Brain microvascular endothelial cell (primary cell): ENCODE data around the gene SLC17A3.

Experiments used
- DNase-seq: peaks from one replicate; pipeline ENCODE4 v3.0.0-alpha.2; 2020
- H3K27ac ChIP-seq: fragments of 250-450 bp; sonication (Bioruptor Pico); 2 replicates; pipeline ENCODE4 v1.5.1; 2020; ENCODE audit warnings: mild to moderate bottlenecking, moderate library complexity
- H3K27me3 ChIP-seq: fragments of 250-450 bp; sonication (Bioruptor Pico); replicated peaks from 2 replicates; pipeline ENCODE4 v1.5.1; 2020; ENCODE audit warnings: mild to moderate bottlenecking
- H3K36me3 ChIP-seq: fragments of 250-450 bp; sonication (Bioruptor Pico); replicated peaks from 2 replicates; pipeline ENCODE4 v1.5.1; 2020; ENCODE audit warnings: mild to moderate bottlenecking
- H3K4me3 ChIP-seq: 2 replicates; pipeline ENCODE4 v1.5.1; 2011; ENCODE audit warnings: low read depth, mild to moderate bottlenecking, control low read depth, low read length, moderate library complexity
- CTCF ChIP-seq: IDR thresholded peaks from 2 replicates; pipeline ENCODE4 v1.5.1; 2011; ENCODE audit warnings: low read depth, mild to moderate bottlenecking, moderate library complexity, low read length, control low read depth, inconsistent platforms; ENCODE audit errors: missing control alignments
- in situ Hi-C: cut with HindIII; loops from 2 replicates; pipeline ENCODE4 v1.10.0; 2017; ENCODE audit warnings: low sequenced_read_pairs, low pct_ligation_motif_present

SLC17A3 gene

DNA sequence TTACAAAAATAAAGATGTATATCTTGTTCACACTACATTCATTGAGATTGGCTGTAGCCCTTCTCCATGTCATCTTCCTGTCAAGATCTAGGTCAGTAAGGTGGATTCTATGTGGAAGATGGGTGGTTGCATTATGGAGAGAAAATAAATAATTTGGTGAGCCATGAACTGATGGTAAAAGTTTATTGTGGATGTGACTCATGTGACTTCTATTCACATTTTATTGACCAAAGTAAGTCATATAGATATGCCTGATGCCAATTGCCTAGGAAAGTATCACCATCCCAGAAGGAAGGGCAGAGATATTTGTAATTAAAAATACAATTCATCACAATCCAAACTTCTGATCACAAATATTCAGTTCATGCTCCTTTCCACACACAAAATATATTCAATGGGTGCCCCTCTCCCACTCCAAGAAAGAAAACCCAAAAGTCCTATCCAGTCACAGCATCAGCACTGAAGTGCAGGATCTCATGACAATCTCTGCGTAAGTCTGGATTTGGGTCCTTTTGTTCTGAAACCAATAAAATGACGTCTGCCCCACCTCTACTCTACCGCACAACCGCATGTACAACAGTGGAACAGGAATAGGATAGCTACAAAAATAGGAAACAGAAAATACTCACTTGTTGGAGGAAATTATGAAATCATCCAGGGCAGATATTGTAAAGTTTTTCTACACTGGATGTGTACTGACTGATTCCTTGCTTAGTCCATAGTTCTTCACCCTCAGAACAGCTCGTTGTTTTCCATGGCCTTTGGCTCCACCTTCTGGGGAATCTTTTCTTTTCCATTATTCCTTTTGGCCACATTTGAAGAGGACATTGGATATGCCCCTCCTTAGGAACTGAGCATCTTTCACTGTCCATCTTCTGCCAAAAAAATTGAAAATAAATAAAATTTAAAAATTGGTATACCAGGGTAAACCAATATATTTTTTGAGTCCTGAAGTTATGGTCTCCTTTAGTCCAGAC, 16.1 kb upstream of the SLC17A3 start:
- no peaks in the 10 kb centered on the region for H3K27me3 ChIP-seq
- peak; percentile 51 for TF ChIP-seq CTCF
- no peak overlapping the region for H3K4me3 ChIP-seq
- DNase-seq: peak; percentile 32
- H3K36me3 ChIP-seq: no peaks in the 10 kb centered on the region
- no peak overlapping the region for H3K27ac ChIP-seq
- in situ Hi-C loops: no loop called here

GRCh38 chr6:25888626-25889025, 14.6 kb upstream of the SLC17A3 start:
- in situ Hi-C loops: no loop called here
- DNase-seq: no peak
- no peak overlapping the region for H3K4me3 ChIP-seq
- no peaks in the 10 kb centered on the region for H3K36me3 ChIP-seq
- no peak for TF ChIP-seq CTCF
- no peaks in the 10 kb centered on the region for H3K27me3 ChIP-seq
- no peak overlapping the region for H3K27ac ChIP-seq

DNA sequence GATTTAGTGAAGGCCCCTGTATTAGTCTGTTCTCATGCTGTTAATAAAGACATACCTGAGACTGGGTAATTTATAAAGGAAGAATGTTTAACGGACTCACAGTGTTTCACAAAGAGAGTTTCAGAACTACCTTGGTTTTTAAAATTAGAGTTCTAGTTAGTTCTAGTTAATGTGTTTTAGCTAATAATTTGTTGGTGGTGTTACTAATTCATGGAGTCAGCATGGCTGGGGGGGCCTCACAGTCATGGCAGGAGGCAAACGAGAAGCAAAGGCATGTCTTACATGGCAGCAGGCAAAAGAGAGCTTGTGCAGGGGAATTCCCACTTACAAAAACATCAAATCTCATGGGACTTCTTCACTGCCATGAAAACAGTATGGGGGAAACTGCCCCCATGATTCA, 12.0 kb upstream of the SLC17A3 start:
- Histone ChIP-seq H3K27ac (no peak overlapping the region), H3K36me3 (no peaks in the 10 kb centered on the region), H3K27me3 (no peaks in the 10 kb centered on the region), H3K4me3 (no peak overlapping the region)
- TF ChIP-seq CTCF: no peak
- in situ Hi-C loops: no loop called here
- DNase-seq: no peak

DNA sequence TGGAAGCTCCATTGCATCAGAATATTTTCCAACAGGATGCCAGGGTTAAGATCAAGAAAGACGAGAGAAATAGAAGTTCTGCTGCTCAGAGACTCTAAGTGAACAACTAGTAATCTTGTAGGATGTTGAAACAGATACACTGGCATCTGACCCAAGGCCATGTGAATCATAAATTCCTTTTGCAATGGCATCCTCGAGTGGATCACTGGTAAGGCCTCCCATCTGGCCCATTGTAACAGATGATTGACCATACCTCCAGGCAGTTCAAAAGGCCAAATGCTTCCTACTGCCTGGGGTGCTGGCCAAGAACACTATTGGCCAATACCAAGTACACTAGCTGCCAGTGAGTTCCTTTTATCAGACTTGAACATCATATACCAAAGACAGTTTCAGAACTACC, 9.9 kb upstream of the SLC17A3 start:
- Histone ChIP-seq H3K27me3 (no peaks in the 10 kb centered on the region), H3K27ac (no peak overlapping the region), H3K36me3 (no peaks in the 10 kb centered on the region), H3K4me3 (no peak overlapping the region)
- in situ Hi-C loops: no loop called here
- DNase-seq: no peak
- no peak for TF ChIP-seq CTCF

DNA sequence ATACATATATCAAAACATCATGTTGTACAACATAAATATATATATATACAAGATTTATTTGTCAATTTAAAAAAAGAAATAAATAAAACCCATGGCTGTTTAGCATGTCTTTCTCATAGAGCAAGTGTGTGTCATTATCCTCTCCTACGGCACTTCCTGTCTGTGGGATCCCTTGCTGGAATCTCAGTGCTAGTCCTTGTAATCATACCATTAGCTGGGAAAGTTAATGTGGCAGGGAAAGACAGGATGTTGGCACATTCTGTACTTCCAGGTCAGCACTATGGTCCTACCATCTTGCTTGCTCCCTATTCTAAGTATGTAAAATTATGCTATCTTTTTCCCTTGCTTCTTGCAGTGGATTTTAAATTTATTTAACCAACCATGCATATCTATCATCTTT, 9.5 kb upstream of the SLC17A3 start:
- H3K36me3 ChIP-seq: no peaks in the 10 kb centered on the region
- H3K4me3 ChIP-seq: no peak overlapping the region
- H3K27ac ChIP-seq: no peak overlapping the region
- no peak for TF ChIP-seq CTCF
- H3K27me3 ChIP-seq: no peaks in the 10 kb centered on the region
- DNase-seq: no peak
- in situ Hi-C loops: no loop called here
